C4-2B (cell line): Measurements from ENCODE around the gene USP43.

Source experiments
- CTCF ChIP-seq: fragments of 450-650 bp; conservative IDR thresholded peaks from 2 replicates; pipeline ENCODE4 v1.5.1; 2017; ENCODE audit warnings: mild to moderate bottlenecking
- ZFX ChIP-seq: fragments of 450-650 bp; IDR thresholded peaks from 2 replicates; pipeline ENCODE4 v1.6.1; 2017

- TF ChIP-seq CTCF (no peak), ZFX (no peak)
Measured at GRCh38 chr17:9676820-9677310, 31.5 kb downstream of the USP43 start.
